Thoracic aorta (tissue), 2 donors: ENCODE data around the gene ANO9. TPM values are rescaled to one million over a fixed set of nuclear protein-coding genes. Genes with fewer than 3 reads are reported as not detected.

ENCODE experiments used
- ATAC-seq: fragments of 150-250 bp; one replicate; pipeline ENCODE4 v1.8.0; 2017; ENCODE audit warnings: low read depth; ENCODE audit not compliant: insufficient number of reproducible peaks, low FRiP score
- DNase-seq: peaks from one replicate; pipeline ENCODE4 v3.0.0-alpha.2; 2020; ENCODE audit warnings: low spot score
- H3K27ac ChIP-seq, 2 donors: fragments of 200-600 bp; sonication (generic); 1 replicate in 1 of 2; 2 replicates in 1 of 2; pipeline ENCODE4 v1.5.1; 2016; ENCODE audit warnings: mild to moderate bottlenecking in 2 of 2, moderate library complexity in 2 of 2
- H3K27me3 ChIP-seq: fragments of 200-600 bp; sonication (generic); replicated peaks from 2 replicates; pipeline ENCODE4 v1.6.0; 2016; ENCODE audit warnings: mild to moderate bottlenecking; ENCODE audit not compliant: insufficient read depth
- H3K36me3 ChIP-seq: fragments of 200-600 bp; sonication (generic); one replicate; pipeline ENCODE4 v1.5.1; 2016
- H3K4me1 ChIP-seq, 2 donors: fragments of 200-600 bp; sonication (generic); 1 replicate in 1 of 2; 2 replicates in 1 of 2; pipeline versions ENCODE4 v1.5.1 to v1.6.0; 2016; ENCODE audit warnings: low read depth in 2 of 2, mild to moderate bottlenecking in 1 of 2; ENCODE audit not compliant: control insufficient read depth in 1 of 2
- H3K4me3 ChIP-seq: fragments of 200-600 bp; sonication (generic); 2 replicates; pipeline ENCODE4 v1.5.1; 2016; ENCODE audit warnings: mild to moderate bottlenecking
- H3K9me3 ChIP-seq: fragments of 200-600 bp; sonication (generic); 2 replicates; pipeline ENCODE4 v1.5.1; 2016
- CTCF ChIP-seq: fragments of 200-600 bp; sonication (generic); IDR thresholded peaks from one replicate; pipeline ENCODE4 v1.5.1; 2019; ENCODE audit warnings: antibody characterized with exemption
- total RNA-seq, 2 donors: library from RNA; depleted of rRNA; stranded (reverse); fragments of >200 nt; gene quantifications; one replicate each; pipeline versions ENCODE4 v1.1.0 to v1.2.3, GENCODE V29; 2016

ANO9 gene
- total RNA-seq, 2 donors from 2014 or later, result 0.68 to 2.7 TPM

- no peak for ATAC-seq
- TF ChIP-seq CTCF, result no peak
- peaks cover 3% of the 10 kb centered on the region for H3K9me3 ChIP-seq
These were observed 54.5 kb downstream of the ANO9 start for GRCh38 chr11:387193-387793.

GRCh38 chr11:386483-386882 lies 55.3 kb downstream of the ANO9 start:
- H3K36me3 ChIP-seq, result no peaks in the 10 kb centered on the region
- no peak overlapping the region for H3K27ac ChIP-seq
- peaks cover 3% of the 10 kb centered on the region for H3K9me3 ChIP-seq
- no peaks in the 10 kb centered on the region for H3K27me3 ChIP-seq
- no peak for TF ChIP-seq CTCF
- DNase-seq (no peak), ATAC-seq (no peak)
- no peak overlapping the region for H3K4me3 ChIP-seq
- no peaks in the 10 kb centered on the region for H3K4me1 ChIP-seq

More at GRCh38 chr11:387193-387793, 54.5 kb downstream of the ANO9 start:
- no peaks in the 10 kb centered on the region for H3K27me3 ChIP-seq
- H3K27ac ChIP-seq, result no peak overlapping the region
- no peaks in the 10 kb centered on the region for H3K36me3 ChIP-seq
- no peak for DNase-seq
- no peaks in the 10 kb centered on the region for H3K4me1 ChIP-seq
- H3K4me3 ChIP-seq, result no peak overlapping the region

GRCh38 chr11:385594-386351 lies 56.0 kb downstream of the ANO9 start:
- ATAC-seq, result no peak
- H3K9me3 ChIP-seq, result peaks cover 3% of the 10 kb centered on the region
- no peaks in the 10 kb centered on the region for H3K4me1 ChIP-seq
- no peak overlapping the region for H3K4me3 ChIP-seq
- TF ChIP-seq CTCF, result no peak
- no peaks in the 10 kb centered on the region for H3K36me3 ChIP-seq
- H3K27ac ChIP-seq, result no peak overlapping the region
- DNase-seq, result no peak
- no peaks in the 10 kb centered on the region for H3K27me3 ChIP-seq

- no peak for DNase-seq
- TF ChIP-seq CTCF, result no peak
These were observed 57.3 kb downstream of the ANO9 start for GRCh38 chr11:384511-384910.

GRCh38 chr11:383431-383830 lies 58.4 kb downstream of the ANO9 start:
- Histone ChIP-seq H3K4me1 (no peaks in the 10 kb centered on the region), H3K9me3 (peaks cover 3% of the 10 kb centered on the region), H3K27me3 (no peaks in the 10 kb centered on the region), H3K36me3 (no peaks in the 10 kb centered on the region), H3K27ac (no peak overlapping the region), H3K4me3 (no peak overlapping the region)
- DNase-seq, result no peak
- no peak for ATAC-seq
- TF ChIP-seq CTCF, result no peak

More at GRCh38 chr11:384511-384910, 57.3 kb downstream of the ANO9 start:
- Histone ChIP-seq H3K9me3 (peaks cover 3% of the 10 kb centered on the region), H3K4me3 (no peak overlapping the region), H3K27me3 (no peaks in the 10 kb centered on the region), H3K4me1 (no peaks in the 10 kb centered on the region), H3K36me3 (no peaks in the 10 kb centered on the region), H3K27ac (no peak overlapping the region)
- no peak for ATAC-seq
